ENCODE measurements around the gene AMOTL2.

Gene AMOTL2

DNA sequence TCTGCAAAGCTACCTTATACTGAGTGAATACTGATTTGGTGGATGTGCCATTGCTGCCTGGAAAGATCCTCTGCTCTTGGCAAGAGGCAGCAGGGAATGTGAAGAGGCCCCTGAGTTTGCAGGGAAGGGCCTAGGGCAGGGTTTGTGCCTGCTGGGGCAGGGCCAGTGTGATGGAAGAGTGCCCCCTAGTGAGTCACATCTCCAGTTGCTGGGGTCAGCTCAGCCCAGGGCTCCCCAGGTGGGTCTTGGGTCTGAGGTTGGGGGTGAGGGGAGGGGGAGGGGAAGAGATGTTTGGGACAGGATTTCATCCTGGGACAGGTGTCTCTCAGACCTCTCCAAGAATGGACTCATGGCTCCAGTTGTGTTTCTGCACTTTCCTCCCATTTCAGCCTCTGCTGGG lies 4.1 kb upstream of the AMOTL2 start:
- no peak for DNase-seq

DNA sequence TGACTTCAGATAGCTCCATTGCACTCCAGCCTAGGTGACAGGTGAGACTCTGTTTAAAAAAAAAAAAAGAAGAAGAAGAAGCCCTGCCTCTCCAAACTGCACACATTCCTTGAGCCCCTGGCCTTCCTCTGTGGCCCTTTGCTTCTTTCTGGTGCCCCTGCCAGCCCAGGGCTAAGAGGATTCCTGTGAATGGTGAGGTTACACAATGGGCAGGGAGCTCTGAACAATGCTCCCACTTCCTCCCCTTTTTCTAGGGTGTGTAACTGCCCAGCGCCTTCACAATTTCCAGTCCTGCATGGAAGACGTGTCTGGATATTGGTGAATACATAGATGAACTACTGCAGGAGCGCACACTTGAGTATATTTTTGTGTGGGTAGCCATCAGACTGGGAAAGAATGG lies 3.6 kb upstream of the AMOTL2 start:
- no peak for DNase-seq

DNA sequence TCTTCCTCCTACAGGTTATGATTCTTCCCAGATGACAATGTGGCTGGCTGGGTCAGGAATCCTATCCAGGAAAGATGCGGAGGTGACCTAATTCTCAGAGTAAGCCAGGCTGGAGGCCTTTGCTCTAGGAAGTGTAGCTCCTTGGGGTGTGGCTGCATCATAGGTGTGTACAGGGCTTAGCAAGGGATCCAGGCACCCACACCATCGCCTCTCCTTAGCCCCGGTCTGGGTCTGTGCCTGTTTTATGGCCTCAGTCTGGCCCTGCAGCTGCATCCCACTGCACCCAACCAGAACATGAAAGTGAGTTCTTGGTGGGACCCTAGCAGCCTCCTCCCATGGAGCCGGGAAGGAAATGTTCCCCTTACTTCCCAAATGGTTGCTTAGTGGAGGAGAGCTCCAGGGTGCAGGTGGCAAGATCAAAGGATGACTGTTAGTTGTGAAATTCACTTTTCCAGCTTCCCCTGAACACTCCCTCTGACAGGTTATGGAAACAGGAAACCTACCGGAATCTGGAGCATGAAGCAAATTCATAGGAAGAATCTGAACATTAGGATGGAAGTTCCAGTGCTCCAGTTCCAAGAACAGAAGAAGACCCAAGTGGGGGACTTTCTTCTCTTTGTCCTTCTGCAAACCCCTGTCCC lies 2.7 kb upstream of the AMOTL2 start:
- no peak for DNase-seq

GRCh38 chr3:134376385-134376765 lies 2.1 kb upstream of the AMOTL2 start:
- no peak for DNase-seq

- DNase-seq, result no peak
These were observed 1.5 kb upstream of the AMOTL2 start for GRCh38 chr3:134375582-134376384.

GRCh38 chr3:134374791-134375581 lies 739 bp upstream of the AMOTL2 start:
- no peak for DNase-seq

DNA sequence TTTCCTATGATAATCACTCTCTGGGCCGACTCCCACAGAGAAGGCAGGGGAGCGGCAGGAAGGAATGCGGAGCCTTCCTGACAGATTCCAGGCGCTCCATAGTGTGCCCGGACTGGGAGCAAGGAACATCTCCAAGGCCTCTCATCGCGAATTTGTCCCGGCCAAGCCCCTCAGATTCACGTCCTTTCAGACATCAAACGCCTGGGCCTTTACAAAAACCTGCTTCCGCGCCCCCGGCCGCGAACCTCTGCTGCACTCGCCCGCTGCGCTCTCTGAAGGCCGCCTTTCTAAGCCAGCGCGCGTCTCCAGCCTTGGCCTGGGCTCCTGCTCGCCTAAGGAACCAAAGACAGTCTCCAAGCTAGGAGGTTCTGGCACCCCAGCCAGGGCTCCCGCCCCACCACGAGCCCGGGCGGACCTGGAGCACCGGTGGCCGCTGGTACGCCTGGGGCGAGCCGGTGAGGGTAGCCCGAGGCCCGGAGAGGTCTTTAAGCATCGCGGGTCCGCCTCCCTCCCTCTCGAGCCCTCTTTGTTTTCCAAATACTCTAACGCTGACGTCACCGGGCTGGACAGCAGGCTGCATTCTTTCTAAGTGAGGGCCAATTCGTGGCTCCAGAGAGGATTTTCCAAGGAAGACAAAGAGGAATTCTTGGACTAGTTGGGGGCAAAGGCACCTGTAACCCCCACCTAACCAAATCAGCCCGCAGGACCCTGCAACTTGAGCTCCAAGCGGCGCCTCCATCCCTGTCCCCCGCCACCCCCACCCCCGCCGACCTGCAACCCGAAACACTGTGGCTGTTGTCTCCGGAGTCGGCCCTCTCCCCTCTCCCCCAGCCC lies 759 bp downstream of the AMOTL2 start:
- DNase-seq, result no peak

DNA sequence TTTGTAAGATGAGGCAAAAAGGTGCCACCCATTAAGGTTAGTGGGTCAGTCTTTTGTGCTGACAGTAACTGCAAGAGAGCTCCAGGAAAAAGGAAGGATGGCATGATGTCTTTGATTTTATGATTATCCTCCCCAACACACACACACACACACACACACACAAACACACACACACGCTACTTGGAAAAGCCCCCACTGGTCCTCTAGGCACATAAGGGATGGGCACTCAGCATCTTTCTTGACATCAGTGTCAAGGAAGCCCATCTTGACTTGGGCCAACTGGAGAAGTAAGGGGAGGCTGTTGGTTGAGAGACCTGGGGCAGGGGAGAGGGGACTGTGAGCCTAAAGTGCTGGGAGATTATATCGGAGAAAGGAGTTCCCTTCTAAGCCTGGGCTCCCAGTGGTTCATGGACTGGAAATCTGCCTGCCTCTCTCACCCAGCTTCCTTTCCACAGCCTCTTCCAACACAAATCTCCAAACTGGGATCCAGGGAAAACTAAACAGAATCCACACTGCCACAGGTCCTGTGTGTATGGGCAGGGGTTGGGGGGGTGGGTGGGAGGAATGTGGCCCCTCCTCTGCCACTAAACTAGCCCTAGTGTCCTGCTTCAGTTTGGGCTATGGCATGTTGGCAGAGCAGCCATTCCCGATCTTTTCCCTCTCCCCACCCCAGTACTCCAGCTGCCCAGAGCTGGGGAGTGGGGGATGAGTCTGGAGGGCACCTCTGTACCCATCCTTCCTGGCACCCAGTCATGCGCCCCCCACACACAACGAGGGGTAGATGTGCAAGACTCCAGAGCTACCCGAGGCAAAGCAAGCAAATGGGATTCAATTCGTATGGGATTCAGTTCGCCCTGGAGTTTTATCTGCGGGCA lies 1.6 kb downstream of the AMOTL2 start:
- no peak for DNase-seq

DNA sequence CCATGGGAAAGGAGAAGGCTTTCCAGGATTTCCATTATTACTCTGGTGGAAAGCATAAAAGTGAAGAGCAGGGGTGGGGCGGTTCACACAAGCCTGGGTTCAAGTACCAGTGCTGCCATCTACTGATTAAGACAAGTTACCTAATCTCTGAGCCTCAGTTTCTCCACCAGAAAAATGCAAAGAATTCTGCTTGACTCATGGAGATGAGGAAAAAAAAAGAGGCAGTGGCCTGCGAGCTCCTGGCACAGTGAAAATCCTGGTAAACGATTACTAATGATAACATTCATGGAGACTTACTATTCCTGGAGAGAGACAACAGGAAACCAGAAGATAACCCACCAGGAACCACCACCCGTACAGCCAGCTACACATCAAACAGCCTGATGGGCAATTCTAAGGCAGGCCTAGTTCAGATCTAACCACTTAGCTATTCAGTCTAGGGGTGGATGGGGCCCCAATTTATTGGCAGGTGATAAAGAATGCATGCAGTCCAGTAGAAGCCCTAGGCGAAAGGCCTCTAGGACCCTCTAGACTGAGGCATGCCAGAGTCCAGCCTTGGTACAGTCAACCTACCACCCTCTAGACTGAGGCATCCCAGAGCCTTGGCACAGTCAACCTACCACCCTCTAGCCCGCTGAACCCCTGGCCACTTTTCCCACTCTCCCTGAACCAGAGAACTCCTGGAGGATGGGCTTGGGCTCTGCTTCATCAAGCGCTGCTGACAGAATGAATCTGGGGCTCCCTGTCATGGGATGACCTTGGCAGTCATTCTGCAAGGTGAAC lies 2.5 kb downstream of the AMOTL2 start:
- DNase-seq, result no peak

- DNase-seq, result no peak
These were observed 3.4 kb downstream of the AMOTL2 start for GRCh38 chr3:134370611-134371531.

DNA sequence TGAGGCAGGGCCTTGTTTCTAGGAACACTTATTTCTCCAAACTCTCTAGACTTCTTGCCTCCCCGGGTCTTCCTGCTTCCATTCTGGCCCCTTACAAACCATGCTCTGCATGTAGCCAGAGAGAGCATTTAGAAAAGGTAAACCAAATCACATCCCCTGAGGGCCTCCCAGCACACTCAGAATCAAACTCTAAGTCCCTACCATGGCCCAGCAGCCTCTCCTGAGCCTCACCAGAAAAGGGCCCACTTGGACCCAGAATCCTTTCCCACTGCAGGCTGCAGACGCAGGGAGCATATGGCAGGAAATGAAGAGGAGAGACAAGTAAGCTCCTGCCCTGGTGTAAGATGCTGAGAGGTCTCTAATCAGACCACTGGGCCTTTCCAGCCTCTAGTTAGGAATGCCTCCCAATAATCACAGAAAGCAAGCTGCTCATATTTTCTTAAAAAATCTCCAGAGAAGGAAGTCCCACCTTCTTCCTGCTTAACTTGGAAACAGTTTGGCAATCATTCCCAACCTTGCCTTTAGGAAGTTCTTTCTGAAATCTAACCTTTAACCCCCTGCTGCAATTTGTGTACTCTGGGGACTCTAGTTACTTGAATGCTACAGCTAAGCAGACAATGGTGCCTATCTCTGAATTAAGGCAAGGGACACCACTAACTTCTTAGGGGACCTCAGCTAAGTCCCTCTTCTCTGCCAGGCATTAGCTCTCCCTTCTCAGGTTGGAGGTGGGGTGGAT lies 4.2 kb downstream of the AMOTL2 start:
- no peak for DNase-seq

DNA sequence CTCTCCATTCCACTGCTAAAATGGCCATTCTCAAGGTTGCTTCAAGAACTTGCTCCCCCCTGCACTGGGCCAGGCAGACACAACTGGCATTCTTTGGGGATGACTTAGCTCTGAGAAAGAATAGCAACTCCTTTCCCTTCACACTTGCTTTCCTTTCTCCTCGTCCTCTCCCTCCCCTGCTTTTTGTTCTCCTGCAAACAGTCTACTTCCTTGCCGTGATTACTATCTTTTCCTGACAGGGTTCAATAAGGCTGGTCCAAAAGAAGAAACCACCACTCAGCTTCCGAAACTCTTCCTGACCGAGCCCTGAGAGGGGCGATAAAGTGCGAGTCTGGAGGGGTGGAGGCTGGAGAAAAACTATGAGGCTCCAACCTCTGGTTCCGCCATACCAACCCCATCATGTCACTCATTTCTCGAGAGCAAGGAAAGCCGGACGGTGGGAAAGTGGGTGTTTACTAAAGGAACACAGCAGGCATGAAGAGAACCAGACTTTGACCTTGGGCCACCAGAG lies 5.0 kb downstream of the AMOTL2 start:
- DNase-seq, result no peak

DNA sequence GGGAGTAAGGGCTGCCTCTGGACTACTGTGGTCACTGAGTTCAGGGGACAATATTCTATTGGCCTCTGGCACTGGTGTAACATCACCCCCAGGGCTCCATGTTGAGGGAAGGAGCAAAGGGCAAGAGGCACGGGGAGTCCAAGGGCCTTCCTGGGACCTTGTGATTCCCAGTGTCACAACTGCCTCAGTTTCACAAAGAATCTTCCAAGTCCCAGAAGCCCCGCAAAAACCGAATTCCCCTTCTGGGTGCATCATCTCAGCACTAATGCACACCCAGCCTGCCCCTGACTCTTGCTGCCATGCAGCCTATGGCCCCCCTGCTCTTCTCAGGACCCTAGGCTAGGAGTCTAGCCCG lies 5.5 kb downstream of the AMOTL2 start:
- no peak for DNase-seq

- no peak for DNase-seq
These were observed 6.1 kb downstream of the AMOTL2 start for GRCh38 chr3:134367869-134368750.

- DNase-seq, result no peak
These were observed 7.1 kb downstream of the AMOTL2 start for GRCh38 chr3:134366928-134367811.

DNA sequence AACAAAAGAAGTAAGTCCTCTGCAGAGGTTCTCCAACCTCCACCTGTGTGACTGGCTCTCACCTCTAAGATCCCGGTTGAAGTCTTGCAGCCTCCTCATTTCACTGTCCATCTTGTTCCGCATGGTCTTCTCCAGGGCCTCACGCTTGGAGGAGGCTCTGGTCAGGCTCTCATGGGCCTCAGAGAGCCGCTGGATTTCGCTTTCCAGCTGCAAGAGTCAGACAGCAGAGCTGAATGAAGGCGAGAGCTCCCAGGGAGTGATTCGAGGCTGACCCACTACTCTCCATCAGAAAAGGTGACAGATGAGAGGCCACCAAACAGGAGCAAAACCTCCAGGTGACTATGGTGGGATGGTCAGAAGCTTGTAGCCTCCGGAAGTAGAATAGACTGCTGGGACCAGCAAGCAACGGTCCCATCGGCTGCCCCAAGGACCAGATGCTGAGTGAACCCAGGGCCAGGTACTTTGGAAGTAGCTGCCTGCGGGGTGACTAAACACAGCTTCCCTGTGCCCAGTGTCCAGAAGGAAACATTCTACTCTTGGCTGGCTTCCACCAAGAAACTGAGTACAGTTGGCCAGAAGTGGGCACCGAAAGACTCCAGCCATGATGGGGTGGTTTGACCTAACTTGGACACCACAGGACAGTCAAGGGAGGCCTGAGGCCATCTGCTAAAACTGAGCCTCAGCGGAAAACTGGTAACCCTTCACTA lies 7.9 kb downstream of the AMOTL2 start:
- no peak for DNase-seq

DNA sequence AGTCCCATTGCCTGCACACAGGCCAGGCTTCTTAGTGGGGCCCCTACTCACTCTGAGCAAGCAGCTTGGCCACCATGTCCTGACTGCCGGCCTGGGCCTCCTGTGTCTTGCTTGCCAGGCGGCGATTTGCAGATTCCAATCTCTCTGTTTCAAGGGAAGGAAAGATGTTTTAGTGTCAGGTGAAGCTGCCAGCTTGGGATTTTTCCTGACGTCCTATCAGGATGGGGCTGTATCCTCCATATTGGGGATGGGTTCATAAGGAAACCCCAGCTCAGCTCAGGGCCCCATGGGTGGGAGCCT lies 8.5 kb downstream of the AMOTL2 start:
- DNase-seq, result no peak

Measured in activated naive CD4-positive, alpha-beta T cell treated with Interleukin-2 at 50 U/mL for 16 hours (primary cell).